CD4-positive, alpha-beta T cell treated with Interleukin-4 for 1 hour (primary cell): Measurements from ENCODE around the gene ARID3B.
"Not testable (repeated sequence)": the region's sequence is repeated elsewhere in the genome, so short reads cannot be mapped to it uniquely, and the experiment has no call there.

Experiments used
- DNase-seq, 2 donors: peaks; one replicate each; pipeline ENCODE4 v3.0.0-alpha.2; 2020 to 2022

ARID3B gene

GRCh38 chr15:74535388-74536084 lies 5.5 kb upstream of the ARID3B start:
- no peak for DNase-seq

- DNase-seq: no peak
Observed at GRCh38 chr15:74537736-74538135, 3.3 kb upstream of the ARID3B start.

GRCh38 chr15:74539521-74539920 lies 1.5 kb upstream of the ARID3B start:
- not testable (repeated sequence) for DNase-seq

- DNase-seq: no peak
Observed at GRCh38 chr15:74540161-74540760, 759 bp upstream of the ARID3B start.

GRCh38 chr15:74541494-74542165 lies 610 bp downstream of the ARID3B start:
- peak; percentile 65 to 67 for DNase-seq

- DNase-seq: no peak
Observed at GRCh38 chr15:74542166-74543042, 1.4 kb downstream of the ARID3B start.

GRCh38 chr15:74543043-74543422 lies 2.0 kb downstream of the ARID3B start:
- no peak for DNase-seq

GRCh38 chr15:74543583-74543982 lies 2.6 kb downstream of the ARID3B start:
- DNase-seq: peak; percentile 14 to 64

- no peak for DNase-seq
Observed at GRCh38 chr15:74545086-74545485, 4.1 kb downstream of the ARID3B start.

GRCh38 chr15:74545776-74546656 lies 5.0 kb downstream of the ARID3B start:
- DNase-seq: peak; percentile 89 to 90

- no peak for DNase-seq
Observed at GRCh38 chr15:74547616-74548015, 6.6 kb downstream of the ARID3B start.

GRCh38 chr15:74548241-74548640 lies 7.2 kb downstream of the ARID3B start:
- DNase-seq: no peak

GRCh38 chr15:74549816-74550215 lies 8.8 kb downstream of the ARID3B start:
- DNase-seq: no peak

- no peak for DNase-seq
Observed at GRCh38 chr15:74551714-74552113, 10.7 kb downstream of the ARID3B start.

GRCh38 chr15:74552773-74553441 lies 11.9 kb downstream of the ARID3B start:
- no peak for DNase-seq

- DNase-seq: no peak
Observed at GRCh38 chr15:74555192-74555591, 14.2 kb downstream of the ARID3B start.

GRCh38 chr15:74558706-74559105 lies 17.7 kb downstream of the ARID3B start:
- DNase-seq: no peak

- no peak for DNase-seq
Observed at GRCh38 chr15:74563442-74563841, 22.4 kb downstream of the ARID3B start.

GRCh38 chr15:74564182-74564581 lies 23.2 kb downstream of the ARID3B start:
- no peak for DNase-seq

- DNase-seq: no peak
Observed at GRCh38 chr15:74565381-74566085, 24.5 kb downstream of the ARID3B start.

GRCh38 chr15:74568594-74568993 lies 27.6 kb downstream of the ARID3B start:
- DNase-seq: no peak
